SK-N-SH (cell line): ENCODE measurements around the gene NUP107. TPM values are rescaled to one million over a fixed set of nuclear protein-coding genes. Genes with fewer than 3 reads are reported as not detected.
A peak's percentile ranks its signal among the peaks of the same experiment; 100 is the strongest.

ENCODE experiments used
- CTCF ChIA-PET: fragments of 300-600, 350-600 bp; formaldehyde crosslinking; extraction: SDS; loops from one replicate; lab custom pipeline; 2021; lab: Yijun Ruan, JAX
- POLR2A ChIA-PET: fragments of 350-600 bp; sonication (Branson Sonifier 250); formaldehyde crosslinking; extraction: SDS; loops from one replicate; lab custom pipeline; 2020; ENCODE audit warnings: antibody characterized with exemption, inconsistent platforms; lab: Yijun Ruan, JAX
- DNase-seq: peaks from one replicate; pipeline ENCODE4 v3.0.0; 2012
- H2AFZ ChIP-seq: fragments of 200-600 bp; sonication (generic); 2 replicates; pipeline ENCODE4 v1.8.1; 2016; ENCODE audit warnings: antibody characterized with exemption, mild to moderate bottlenecking, low read depth
- H3F3A ChIP-seq: fragments of 200-600 bp; sonication (generic); replicated peaks from 2 replicates; pipeline ENCODE3; 2016; ENCODE audit warnings: antibody characterized with exemption, mild to moderate bottlenecking; ENCODE audit not compliant: insufficient read depth
- H3K27ac ChIP-seq, 2 experiments: fragments of 200-500 bp in 1 of 2; fragments of 200-600 bp in 1 of 2; sonication (Bioruptor generic) in 1 of 2; sonication (generic), shearing (Covaris generic) in 1 of 2; 2 replicates each; pipeline versions ENCODE4 v1.5.1 to v1.6.1; 2014 to 2016; ENCODE audit warnings: low read depth in 2 of 2, inconsistent platforms in 1 of 2, low read length in 1 of 2, mild to moderate bottlenecking in 1 of 2, mixed read lengths in 1 of 2
- H3K27me3 ChIP-seq: fragments of 200-600 bp; sonication (generic), shearing (Covaris generic); 2 replicates; pipeline ENCODE4 v1.6.1; 2016; ENCODE audit warnings: mixed run types; ENCODE audit not compliant: insufficient read depth
- H3K36me3 ChIP-seq, 2 experiments: fragments of 200-500 bp in 1 of 2; fragments of 200-600 bp in 1 of 2; sonication (Bioruptor generic) in 1 of 2; sonication (generic) in 1 of 2; replicated peaks in 1 of 2; 2 replicates each; pipeline versions ENCODE3 to v1.5.1; 2014 to 2016; ENCODE audit warnings: low read length in 1 of 2, mild to moderate bottlenecking in 1 of 2; ENCODE audit not compliant: insufficient read depth in 2 of 2, control insufficient read depth in 1 of 2
- H3K4me1 ChIP-seq, 2 experiments: fragments of 200-500 bp in 1 of 2; fragments of 200-600 bp in 1 of 2; sonication (Bioruptor generic) in 1 of 2; sonication (generic), shearing (Covaris generic) in 1 of 2; 2 replicates each; pipeline versions ENCODE4 v1.5.1 to v1.6.1; 2014 to 2016; ENCODE audit warnings: low read depth in 1 of 2, low read length in 1 of 2, mixed run types in 1 of 2; ENCODE audit not compliant: insufficient read depth in 2 of 2, control insufficient read depth in 1 of 2
- H3K4me2 ChIP-seq: fragments of 200-600 bp; sonication (generic), shearing (Covaris generic); 2 replicates; pipeline ENCODE4 v1.6.1; 2017; ENCODE audit warnings: mixed run types
- H3K4me3 ChIP-seq, 2 experiments: fragments of 200-500 bp in 1 of 2; fragments of 200-600 bp in 1 of 2; sonication (Bioruptor generic) in 1 of 2; sonication (generic), shearing (Covaris generic) in 1 of 2; 2 replicates each; pipeline versions ENCODE4 v1.5.1 to v1.8.1; 2014 to 2016; ENCODE audit warnings: low read depth in 2 of 2, inconsistent platforms in 1 of 2, low read length in 1 of 2, mild to moderate bottlenecking in 1 of 2, mixed read lengths in 1 of 2, moderate library complexity in 1 of 2
- H3K79me2 ChIP-seq: fragments of 200-600 bp; sonication (generic); 2 replicates; pipeline ENCODE4 v1.8.1; 2017; ENCODE audit warnings: mild to moderate bottlenecking; ENCODE audit not compliant: insufficient read depth
- H3K9ac ChIP-seq: fragments of 200-600 bp; sonication (generic); 2 replicates; pipeline ENCODE4 v1.6.1; 2017; ENCODE audit warnings: mixed run types
- H3K9me2 ChIP-seq: fragments of 200-600 bp; sonication (generic); 2 replicates; pipeline ENCODE4 v1.6.1; 2017; ENCODE audit warnings: mixed run types
- H3K9me3 ChIP-seq: fragments of 200-600 bp; sonication (generic); 2 replicates; pipeline ENCODE4 v1.6.1; 2017; ENCODE audit warnings: mixed run types, mild to moderate bottlenecking, moderate library complexity
- H4K20me1 ChIP-seq: fragments of 200-600 bp; sonication (generic); 2 replicates; pipeline ENCODE4 v1.6.1; 2017; ENCODE audit warnings: mild to moderate bottlenecking, mixed run types; ENCODE audit not compliant: insufficient read depth
- CHD2 ChIP-seq: fragments of 150-350 bp; IDR thresholded peaks from 2 replicates; pipeline ENCODE4 v1.6.1; 2018; ENCODE audit warnings: low read length; ENCODE audit not compliant: partially characterized antibody
- ELF1 ChIP-seq: IDR thresholded peaks from 2 replicates; pipeline ENCODE4 v1.4.0; 2012
- FOXM1 ChIP-seq: IDR thresholded peaks from 2 replicates; pipeline ENCODE4 v1.4.0; 2012; ENCODE audit warnings: low read depth, mild to moderate bottlenecking
- GATA2 ChIP-seq: sonication (generic); formaldehyde crosslinking; IDR thresholded peaks from 2 replicates; pipeline ENCODE4 v1.5.0; 2020; ENCODE audit warnings: mild to moderate bottlenecking, missing genetic modification reagents
- MEF2A ChIP-seq: IDR thresholded peaks from 2 replicates; pipeline ENCODE4 v1.4.0; 2012; ENCODE audit warnings: low read depth, borderline replicate concordance
- NFIC ChIP-seq: IDR thresholded peaks from 2 replicates; pipeline ENCODE4 v1.4.0; 2012; ENCODE audit warnings: borderline replicate concordance
- PBX3 ChIP-seq: IDR thresholded peaks from 2 replicates; pipeline ENCODE4; 2012
- POLR2AphosphoS5 ChIP-seq: IDR thresholded peaks from 2 replicates; pipeline ENCODE4 v1.6.1; 2012; ENCODE audit warnings: low read depth, low read length
- REST ChIP-seq: IDR thresholded peaks from 2 replicates; pipeline ENCODE4 v1.6.1; 2012; ENCODE audit warnings: mild to moderate bottlenecking, low read depth, low read length, moderate library complexity
- RXRA ChIP-seq: IDR thresholded peaks from 2 replicates; pipeline ENCODE4 v1.4.0; 2012; ENCODE audit warnings: low read depth, mild to moderate bottlenecking, borderline replicate concordance
- SIN3A ChIP-seq: IDR thresholded peaks from 2 replicates; pipeline ENCODE4 v1.6.1; 2012; ENCODE audit warnings: low read depth, mild to moderate bottlenecking, low read length, moderate library complexity, borderline replicate concordance
- SMC3 ChIP-seq: IDR thresholded peaks from 2 replicates; pipeline ENCODE4 v1.6.1; 2012; ENCODE audit warnings: low read depth, low read length, improper control_type of control experiment
- TAF1 ChIP-seq: IDR thresholded peaks from 2 replicates; pipeline ENCODE4 v1.6.1; 2012; ENCODE audit warnings: low read depth, mild to moderate bottlenecking, low read length, moderate library complexity, borderline replicate concordance
- TCF12 ChIP-seq: IDR thresholded peaks from 2 replicates; pipeline ENCODE4 v1.4.0; 2012
- TEAD4 ChIP-seq: IDR thresholded peaks from 2 replicates; pipeline ENCODE4 v1.4.0; 2012; ENCODE audit warnings: mild to moderate bottlenecking, borderline replicate concordance; ENCODE audit not compliant: insufficient read depth
- YY1 ChIP-seq: IDR thresholded peaks from 2 replicates; pipeline ENCODE4 v1.4.0; 2012; ENCODE audit warnings: low read depth, mild to moderate bottlenecking
- ZBTB33 ChIP-seq: IDR thresholded peaks from 2 replicates; pipeline ENCODE4 v1.4.0; 2012; ENCODE audit warnings: low read depth, borderline replicate concordance
- WGBS: methylation state at CpG from one replicate; pipeline ENCODE4 v1.1.6; 2017; ENCODE audit warnings: low lambda C conversion rate; 5-methylcytosine and 5-hydroxymethylcytosine counted together
- polyA plus RNA-seq, 3 experiments: library from polyadenylated mRNA; depleted of rRNA; stranded (reverse); fragments of >200 nt; gene quantifications; 2 replicates each; pipeline ENCODE4 v1.2.3, GENCODE V29; 2012

NUP107 gene
- polyA plus RNA-seq, 1 of the 3 experiments (the other 2 are of a cell fraction) = 30.9 TPM

GRCh38 chr12:68743356-68743755 lies 56.6 kb downstream of the NUP107 start:
- Histone ChIP-seq H3F3A (peaks cover 22% of the 10 kb centered on the region), H3K36me3 (peaks cover 23 to 30% of the 10 kb centered on the region in 2 experiments), H3K27ac (no peak overlapping the region), H4K20me1 (no peaks in the 10 kb centered on the region), H3K9me3 (no peaks in the 10 kb centered on the region), H2AFZ (no peak overlapping the region), H3K4me1 (peaks cover 8 to 9% of the 10 kb centered on the region in 2 experiments; a peak in 3 of 4 replicates), H3K9ac (no peak overlapping the region), H3K79me2 (peaks cover 14% of the 10 kb centered on the region; the same call in 1 of the 2 replicates), H3K4me3 (no peak overlapping the region), H3K27me3 (no peaks in the 10 kb centered on the region), H3K9me2 (no peaks in the 10 kb centered on the region), H3K4me2 (no peak overlapping the region)
- 96% methylated on average over 2 of the region's 2 CpGs for WGBS
- ChIA-PET CTCF (no interaction called here), POLR2A (no interaction called here)
- TF ChIP-seq FOXM1 (no peak), PBX3 (no peak), RXRA (no peak), TEAD4 (no peak), POLR2AphosphoS5 (no peak), NFIC (no peak), ELF1 (no peak), CHD2 (no peak), GATA2 (CRISPR knock-in tag) (no peak), TAF1 (no peak), YY1 (no peak), SIN3A (no peak)
- no peak for DNase-seq

- H3K9me3 ChIP-seq = no peaks in the 10 kb centered on the region
- H3K79me2 ChIP-seq = peaks cover 25% of the 10 kb centered on the region
- peak overlapping the region; percentile 73 to 92 for H3K4me3 ChIP-seq
- H3K4me1 ChIP-seq = peaks cover 6 to 12% of the 10 kb centered on the region in 2 experiments; a peak in 3 of 4 replicates
- no peak for DNase-seq
- no peaks in the 10 kb centered on the region for H3K27me3 ChIP-seq
- TF ChIP-seq YY1 (no peak), MEF2A (no peak), REST (no peak), ZBTB33 (no peak), SMC3 (no peak), TCF12 (no peak), RXRA (no peak)
- H4K20me1 ChIP-seq = no peaks in the 10 kb centered on the region
- H3K9ac ChIP-seq = peak overlapping the region; percentile 75; the same call in 1 of the 2 replicates
- peak overlapping the region; percentile 99 for H2AFZ ChIP-seq
- peak overlapping the region; percentile 75 for H3K4me2 ChIP-seq
- H3K9me2 ChIP-seq = no peaks in the 10 kb centered on the region
- ChIA-PET POLR2A (interaction anchor here (1.3 to 2.5 kb wide), 2 partner anchors 26 to 63 kb away, joined by 4 to 21 read pairs; partner anchors contain the start of gene MDM2), CTCF (interaction anchor here (1.2 kb wide), 1 partner anchor 64 kb away, joined by 3 read pairs; no protein-coding TSS in a partner anchor)
- H3F3A ChIP-seq = peaks cover 20% of the 10 kb centered on the region
- H3K36me3 ChIP-seq = peaks cover 9 to 25% of the 10 kb centered on the region in 2 experiments
- peak overlapping the region; percentile 66 to 91; a peak in 3 of 4 replicates for H3K27ac ChIP-seq
- WGBS = 46% methylated on average over 9 of the region's 9 CpGs
Measured at GRCh38 chr12:68745376-68745903, 58.7 kb downstream of the NUP107 start.
